Measurements from ENCODE around the gene LHFPL2.

The LHFPL2 gene

DNA sequence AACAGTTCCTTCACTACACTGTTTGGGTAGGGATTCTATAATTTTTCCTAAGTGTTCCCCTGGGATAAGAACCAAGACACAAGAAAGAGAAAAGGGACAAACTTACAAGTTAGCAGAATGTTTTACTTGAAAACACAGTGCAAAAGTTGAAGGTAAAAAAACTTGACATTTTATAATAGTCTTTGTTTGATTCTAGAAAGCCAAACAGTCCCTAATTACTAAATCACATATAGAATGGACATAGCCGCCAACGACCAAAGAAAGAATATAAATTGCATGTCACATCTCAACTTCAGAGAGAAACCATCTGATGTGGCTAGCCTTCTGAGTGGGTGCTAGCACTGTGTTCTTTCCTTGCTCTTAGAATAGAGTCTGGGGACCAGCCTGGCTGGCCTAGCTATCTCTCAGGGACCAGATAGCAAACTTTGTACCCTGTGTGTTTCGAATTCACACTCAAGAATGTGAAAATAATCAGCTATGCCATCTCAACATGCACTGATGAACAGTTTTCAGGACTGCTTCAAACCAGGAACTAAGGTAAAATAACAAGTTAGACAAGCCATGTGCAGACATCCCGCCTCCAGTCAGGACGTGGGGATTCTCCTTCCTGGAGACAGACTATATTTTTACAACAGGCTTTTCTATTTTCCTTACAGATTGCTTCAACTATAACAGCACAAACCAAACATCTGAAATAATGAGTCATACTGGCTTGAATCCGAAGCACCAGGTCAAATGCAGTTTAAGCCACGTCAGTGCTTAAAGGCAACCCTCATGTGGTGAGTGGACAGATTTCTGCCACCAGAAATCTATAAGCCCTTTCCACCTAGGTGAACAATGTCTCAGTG is 53.7 kb downstream of the LHFPL2 start:
- DNase-seq (ENCODE audit: low spot score), result no peak

DNA sequence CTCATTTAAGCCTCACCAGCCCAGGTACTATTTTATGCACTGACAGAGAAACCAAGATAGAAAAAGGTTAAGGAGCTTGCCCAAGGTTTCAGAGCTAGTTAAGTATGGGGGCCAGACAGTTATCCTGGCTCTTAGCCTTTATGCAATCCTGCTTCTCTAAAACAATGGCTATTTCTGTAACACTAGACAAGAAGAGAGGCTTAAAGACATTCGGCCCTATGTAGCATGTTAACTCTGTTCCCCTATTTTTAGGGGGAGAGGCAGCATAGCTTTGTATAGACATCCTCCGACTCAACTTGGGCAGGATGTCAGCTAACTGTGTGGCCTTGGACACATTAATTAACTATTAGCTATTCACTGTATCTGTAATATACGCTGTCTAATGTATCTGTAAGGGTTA is 54.6 kb downstream of the LHFPL2 start:
- DNase-seq (ENCODE audit: low spot score), result no peak

DNA sequence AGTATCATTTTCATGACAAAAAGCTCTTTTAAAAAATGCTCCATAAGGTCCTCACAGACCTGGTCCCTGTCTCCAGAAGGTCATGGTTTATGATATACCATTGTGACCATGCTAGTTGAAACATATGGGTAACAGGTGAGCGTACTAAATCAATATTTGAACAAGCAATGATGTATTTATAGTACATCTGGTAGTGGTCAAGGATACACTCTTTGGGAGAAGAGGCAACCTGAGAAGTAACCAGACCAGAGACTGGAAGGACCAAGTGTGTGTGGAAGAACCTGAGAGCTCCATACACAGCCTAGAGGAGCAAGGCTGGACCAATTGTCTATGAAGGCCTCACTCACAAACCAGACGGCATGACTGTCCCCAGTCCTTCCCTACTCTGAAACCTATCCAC is 55.1 kb downstream of the LHFPL2 start:
- no peak for DNase-seq (ENCODE audit: low spot score)

DNA sequence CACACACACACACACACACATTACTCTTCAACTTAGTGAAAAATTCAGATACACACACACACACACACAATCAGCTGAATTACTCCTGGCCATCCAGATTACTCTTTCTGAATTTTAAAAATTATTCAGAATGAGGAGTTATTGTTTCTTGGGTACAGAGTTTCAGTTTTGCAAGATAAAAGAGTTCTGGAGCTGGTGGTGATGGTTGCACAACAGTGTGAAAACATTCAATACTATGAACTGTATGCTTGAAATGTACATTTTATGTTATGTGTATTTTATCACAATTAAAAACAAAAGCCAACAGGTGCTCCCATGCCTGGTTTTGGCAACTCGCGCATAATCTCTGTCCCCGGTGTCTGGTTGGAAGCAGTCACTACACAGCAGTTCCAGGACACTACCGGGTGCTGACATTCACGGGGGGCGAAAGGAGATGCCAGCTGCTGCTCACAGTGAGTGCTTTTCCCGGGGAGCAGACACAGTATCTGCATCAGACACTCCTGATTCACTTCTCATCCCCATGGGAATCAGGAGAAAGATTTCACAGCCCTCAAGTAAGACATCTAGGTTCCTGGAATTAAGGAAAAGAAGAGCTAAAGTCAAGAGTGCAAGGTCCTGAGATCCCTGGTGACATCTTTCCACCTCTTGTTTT is 55.7 kb downstream of the LHFPL2 start:
- no peak for DNase-seq (ENCODE audit: low spot score)

DNA sequence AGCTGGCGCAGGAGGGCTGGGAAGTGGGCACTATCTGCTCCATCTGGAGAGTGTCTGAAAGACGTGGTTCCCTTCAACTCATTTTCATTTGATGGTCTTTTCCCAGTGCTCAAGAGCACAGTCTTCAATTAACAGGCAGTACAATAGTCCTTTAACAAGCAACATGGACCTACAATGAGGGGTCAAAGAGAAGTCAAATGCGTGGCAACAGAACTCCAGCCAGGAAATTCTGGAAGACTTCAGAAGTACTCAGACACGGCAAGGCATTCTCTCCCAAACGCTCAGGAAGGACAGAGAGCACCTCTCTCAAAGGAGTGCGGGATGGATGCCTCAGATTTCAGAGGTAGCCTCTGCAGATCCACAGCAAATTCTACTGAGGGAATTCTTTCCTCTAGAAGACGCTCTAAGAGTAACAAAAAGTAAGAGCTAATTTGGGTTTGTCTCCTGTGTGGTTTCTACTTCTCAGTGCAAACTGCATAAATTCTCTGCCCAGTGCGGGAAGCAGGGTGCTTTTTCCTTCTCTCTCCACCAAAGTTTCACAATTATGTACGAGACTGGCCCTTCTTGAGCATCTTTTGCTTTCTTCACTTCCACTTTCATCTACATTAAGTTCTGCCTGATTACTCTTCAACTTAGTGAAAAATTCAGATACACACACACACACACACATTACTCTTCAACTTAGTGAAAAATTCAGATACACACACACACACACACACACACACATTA is 56.4 kb downstream of the LHFPL2 start:
- no peak for DNase-seq (ENCODE audit: low spot score)

DNA sequence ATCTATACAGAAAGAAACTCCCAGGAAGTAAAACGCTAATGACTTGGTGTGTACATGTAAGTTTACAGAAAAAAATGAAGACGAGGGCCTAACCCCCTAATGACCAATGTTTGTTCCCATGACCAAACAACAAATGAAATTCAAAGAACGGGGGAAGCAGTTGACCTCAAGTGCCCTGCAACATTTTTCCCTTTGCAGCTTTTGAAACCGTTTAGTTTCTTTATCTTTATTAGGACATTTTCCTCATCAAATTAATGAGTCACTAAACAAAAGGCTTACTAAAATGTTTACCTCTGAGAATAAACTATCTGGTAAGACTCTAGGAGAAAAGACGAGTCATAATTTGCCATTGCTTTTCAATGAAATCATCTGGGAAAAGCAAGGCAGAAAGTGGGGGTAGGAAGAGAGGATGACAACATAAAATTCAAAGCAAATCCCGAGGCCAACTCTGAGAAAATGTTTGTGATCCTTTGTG is 57.4 kb downstream of the LHFPL2 start:
- DNase-seq (ENCODE audit: low spot score), result no peak

DNA sequence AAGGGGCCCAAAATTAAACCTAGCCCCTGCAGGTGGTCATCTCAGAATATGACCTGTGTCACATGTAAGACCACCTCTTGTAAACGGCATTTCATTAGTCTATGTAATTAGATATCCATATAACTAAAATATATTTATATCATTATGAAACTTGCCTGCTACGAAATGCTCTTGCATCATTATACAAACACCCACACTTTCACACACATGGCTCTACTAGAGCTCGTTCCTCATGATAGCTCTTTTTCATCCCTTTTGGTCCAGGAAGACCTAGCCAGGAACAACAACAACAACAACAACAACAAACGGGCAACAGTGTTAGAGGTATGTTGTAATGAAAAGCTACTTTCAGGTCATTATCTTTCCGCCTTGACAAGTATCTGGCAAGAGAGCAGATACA is 58.6 kb downstream of the LHFPL2 start:
- DNase-seq (ENCODE audit: low spot score), result no peak

DNA sequence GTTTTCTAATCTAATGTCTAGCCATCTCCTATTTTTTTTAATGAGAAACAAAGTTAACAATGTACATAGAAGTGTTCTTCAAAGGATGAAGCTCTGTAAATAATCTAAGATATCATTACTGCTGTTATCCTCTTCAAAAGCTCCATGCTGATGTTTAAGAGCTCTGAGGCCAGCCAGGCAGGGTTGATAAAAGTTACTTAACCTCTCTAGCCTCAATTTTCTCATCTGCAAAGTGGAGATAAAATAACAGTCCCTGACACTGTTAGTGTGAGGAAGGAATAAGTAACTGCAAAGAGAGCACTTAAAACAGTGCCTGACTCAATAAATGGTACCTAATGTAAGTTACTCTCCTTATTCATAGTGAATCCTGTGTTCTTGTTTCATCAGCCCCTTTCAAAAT is 60.1 kb downstream of the LHFPL2 start:
- no peak for DNase-seq (ENCODE audit: low spot score)

DNA sequence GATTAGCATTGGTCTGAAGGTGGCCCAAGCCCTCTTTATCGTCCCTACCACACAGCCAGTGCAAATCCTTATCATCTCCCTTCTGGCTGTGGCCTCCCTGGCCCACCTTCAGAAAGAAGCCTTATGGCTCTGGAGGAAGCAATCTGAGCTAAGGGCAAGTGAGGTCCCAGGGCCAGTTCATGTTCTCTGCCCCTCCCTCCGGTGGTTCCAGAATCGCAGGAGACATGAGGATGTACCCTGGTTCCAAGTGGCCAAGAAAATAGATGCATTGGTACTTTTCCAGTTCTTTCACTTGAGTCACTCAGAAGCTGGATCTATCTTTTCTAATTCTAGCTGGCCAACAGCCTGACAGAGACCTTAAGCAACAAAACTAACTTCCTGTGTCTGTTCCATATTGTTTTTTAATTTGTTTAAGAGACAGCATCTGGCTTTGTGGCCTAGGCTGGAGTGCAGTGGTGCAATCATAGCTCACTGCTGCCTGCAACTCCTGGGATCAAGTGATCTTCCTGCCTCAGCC is 60.7 kb downstream of the LHFPL2 start:
- DNase-seq (ENCODE audit: low spot score), result no peak

DNA sequence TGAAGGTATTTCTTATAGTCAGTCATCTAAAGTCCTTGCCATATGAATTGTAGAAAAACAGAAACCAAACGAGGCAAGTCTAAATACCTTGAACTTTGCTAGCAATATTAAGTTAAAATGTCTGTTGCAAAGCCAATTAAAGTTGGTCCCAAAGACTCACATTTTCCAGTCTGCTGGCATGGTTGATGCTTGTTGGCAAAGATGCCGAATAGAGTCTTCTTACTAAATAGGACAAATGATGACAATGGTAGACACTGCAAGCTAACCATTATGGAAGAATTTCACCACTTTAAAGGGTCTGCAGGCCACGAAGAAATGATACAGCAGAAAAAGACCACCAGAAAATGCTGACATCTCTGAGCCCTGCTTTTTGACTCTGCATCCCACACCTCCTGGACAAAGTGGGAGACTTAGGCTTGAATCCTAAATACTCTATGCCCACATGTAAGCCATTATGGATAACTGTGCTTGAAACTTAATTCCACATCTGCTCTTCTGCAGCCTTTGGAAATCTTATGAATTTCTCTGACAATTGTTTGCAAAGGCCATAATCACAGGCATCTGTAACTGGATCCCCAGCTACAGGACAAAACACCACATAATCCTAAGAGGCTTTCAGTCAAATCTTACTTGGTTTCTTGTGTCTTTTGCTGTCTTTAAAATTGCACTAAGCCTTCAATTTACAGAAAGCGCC is 61.3 kb downstream of the LHFPL2 start:
- no peak for DNase-seq (ENCODE audit: low spot score)

DNA sequence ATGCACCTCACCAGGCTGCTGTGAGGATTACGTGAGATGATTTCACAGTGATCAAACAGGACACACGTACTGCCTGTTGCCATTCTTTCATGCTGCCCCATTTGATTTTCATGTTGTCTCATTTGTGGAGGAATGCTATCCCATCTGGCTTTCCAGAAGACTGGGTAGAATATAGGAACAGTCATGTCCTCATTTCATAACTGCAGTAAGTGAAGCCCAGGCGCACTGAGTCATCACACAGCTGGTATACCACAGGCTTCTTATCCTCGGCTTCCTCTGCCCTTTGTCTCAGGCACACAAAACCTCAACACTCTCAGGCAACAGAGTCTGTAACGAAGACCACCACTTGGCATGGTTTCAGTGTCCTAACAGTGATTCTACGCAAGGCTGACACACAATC is 62.3 kb downstream of the LHFPL2 start:
- DNase-seq (ENCODE audit: low spot score), result no peak

DNA sequence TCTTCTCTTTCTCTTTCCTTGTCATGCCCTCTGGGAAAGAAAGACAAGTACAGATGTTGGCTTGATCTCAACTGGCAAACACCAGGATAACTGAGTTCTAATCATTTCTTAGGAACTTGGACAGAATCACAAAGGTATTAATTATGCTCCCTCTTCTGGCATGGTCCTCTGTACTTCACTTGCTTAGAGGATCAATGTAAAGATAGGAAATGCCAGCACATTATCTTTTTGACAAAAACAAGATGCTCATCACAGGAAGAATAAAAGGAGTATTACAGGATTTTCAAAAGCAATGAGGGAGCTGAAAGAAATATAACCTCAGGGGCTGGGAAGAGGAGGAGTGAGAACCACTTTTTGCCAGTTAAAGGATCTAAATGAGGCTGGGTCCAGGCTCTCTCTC is 70.6 kb downstream of the LHFPL2 start:
- DNase-seq (ENCODE audit: low spot score), result no peak

DNA sequence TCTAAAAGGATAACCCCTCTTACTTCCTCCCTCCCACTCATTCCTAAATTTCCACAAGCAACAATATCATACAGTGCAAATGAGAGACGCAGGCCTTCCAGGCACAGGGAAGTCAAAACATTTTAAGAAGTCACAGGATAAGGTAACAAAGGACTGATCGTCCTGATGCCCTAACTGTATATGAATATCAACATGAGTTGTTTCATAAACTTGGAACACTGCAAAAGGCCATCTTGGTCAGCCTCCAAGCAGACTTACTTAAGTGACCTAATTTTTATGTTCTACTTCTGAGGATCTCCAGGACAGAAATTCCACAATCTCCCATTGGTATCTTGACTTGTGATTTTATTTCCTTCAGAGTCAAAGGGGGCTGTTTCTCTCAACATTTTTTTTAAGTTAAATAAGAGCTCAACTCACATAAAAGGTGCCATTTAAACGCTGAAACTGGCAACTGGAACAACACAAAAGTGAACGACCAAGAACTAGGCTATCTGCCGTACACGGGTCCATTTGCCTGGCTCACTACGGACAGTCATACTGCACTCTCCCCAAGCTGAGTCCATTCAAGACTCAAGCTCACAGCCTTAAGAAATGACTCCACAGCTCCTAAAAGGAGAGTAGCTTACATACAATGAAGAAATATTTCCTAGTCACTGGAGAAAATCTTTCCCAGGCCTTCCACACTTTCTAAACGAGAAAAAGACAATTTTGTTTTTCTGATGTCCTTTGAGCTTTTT is 71.3 kb downstream of the LHFPL2 start:
- no peak for DNase-seq (ENCODE audit: low spot score)

DNA sequence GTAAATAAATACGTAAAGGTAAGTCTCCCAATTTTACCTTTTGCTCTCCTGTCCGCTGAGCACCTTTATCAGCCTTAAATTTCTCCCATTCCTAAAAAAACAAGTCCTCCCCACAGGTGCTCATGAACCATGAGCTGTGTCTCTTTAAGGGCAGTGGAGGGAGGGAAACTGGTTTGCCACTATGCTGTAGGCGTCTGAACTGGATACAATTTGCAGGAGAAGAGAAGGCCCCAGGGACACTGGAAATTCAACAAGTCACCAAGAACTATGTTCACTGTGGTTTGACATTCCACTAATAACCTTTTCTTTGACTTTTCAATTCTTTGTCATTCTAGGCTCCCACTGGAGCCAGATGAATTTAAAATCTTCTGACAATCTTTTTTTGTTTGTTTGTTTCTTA is 72.2 kb downstream of the LHFPL2 start:
- DNase-seq (ENCODE audit: low spot score), result no peak

DNA sequence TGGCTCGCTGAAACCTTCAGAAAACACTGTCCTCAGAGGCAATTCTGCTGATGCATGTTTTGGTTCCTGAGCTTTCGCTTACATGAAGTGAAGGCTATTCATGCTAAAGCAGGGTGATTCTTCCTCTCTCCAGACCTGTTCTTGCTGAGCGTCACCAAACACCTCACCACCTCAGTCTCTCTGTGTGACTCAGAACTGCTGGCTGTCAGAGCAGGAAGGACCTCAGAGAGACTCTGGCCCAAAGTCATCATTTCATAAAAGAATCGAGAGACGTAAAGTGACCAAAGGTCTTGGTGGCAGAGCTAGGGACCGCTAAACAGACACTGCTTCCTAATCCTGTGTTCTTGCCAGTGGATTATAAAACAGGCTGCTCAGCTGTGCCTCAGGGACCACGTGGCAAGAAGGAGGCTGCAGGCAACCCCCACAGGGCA is 73.8 kb downstream of the LHFPL2 start:
- DNase-seq (ENCODE audit: low spot score), result no peak

DNA sequence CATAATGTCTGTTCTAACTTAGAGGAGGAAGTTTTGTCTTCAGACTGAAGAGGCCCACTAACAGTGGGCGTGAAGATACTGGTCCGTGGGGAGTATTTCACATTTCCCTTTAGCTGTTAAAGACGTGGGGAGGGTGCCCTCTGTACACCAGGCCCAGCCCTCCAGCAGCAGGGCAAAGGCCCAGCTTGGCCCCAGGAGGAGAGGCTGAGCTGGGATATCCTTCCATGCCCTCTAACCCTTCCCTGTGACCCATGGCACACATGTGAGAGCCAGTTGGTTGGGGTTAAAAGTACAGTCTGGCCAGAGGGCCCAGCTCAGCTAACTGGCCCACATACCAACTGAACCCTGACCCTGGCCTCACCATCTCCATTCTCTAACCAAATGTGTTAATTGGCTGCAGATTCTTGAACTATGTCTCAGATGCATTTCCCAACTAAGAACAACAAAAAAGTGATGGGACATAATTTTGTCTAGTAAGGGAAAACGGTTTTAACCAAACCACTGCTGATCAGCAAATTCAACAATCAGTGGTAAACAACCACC is 74.4 kb downstream of the LHFPL2 start:
- DNase-seq (ENCODE audit: low spot score), result no peak

DNA sequence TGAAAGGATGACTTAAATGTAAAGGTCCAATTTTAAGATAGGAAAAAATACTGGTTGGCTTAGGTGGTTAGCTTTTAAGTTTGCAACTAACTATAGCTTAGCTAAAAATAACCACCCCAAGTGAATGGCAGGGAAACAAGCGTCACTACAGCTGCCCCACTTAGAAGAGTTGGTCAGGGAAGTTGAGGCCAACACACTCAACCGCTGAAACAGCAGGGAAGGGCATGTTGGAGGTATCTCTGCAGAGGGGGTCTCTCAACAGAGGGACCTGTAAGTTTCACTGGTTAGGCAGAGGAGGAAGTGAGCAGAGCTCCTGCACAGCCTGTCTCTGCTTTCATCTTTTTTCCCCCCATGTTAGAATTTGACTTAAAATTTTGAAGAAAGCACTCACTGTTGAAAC is 75.3 kb downstream of the LHFPL2 start:
- DNase-seq (ENCODE audit: low spot score), result peak; percentile 6

DNA sequence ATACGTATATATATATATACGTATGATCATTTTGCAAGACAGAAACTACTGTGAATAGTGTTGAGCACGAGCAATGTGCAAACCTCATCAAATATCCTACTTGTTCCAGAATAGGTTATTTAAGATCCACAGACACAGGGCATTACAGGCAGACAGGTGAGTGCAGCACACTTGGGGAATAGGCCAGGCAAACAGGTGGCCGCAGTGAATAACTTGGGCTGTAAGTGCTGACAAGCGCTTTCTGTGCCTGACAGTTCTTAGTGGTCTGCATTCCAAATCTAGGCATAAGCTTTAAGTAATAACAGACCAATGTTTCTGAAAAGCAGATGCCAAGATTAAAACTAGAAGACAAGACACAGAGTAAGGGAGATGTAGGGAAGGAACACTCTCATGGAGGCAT is 77.9 kb downstream of the LHFPL2 start:
- DNase-seq (ENCODE audit: low spot score), result no peak

DNA sequence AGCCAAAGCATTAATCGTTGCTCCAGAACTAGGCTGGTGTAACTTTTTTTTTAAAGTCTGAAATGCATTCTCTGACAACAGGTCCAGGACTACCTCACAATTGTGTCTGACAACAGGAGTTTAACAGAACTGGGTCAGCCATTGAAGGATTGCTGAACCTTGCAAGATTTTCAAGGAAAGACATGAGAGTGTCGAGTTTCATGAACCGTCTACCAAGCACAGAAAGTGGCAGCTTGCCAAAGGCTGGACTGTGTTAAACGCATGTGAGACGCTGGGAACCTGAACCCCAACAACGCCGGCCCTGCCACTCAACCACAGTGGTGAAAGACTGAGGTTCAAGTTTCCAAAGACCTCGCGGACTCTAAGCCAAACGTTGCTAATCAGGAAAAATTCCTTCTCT is 79.1 kb downstream of the LHFPL2 start:
- no peak for DNase-seq (ENCODE audit: low spot score)

DNA sequence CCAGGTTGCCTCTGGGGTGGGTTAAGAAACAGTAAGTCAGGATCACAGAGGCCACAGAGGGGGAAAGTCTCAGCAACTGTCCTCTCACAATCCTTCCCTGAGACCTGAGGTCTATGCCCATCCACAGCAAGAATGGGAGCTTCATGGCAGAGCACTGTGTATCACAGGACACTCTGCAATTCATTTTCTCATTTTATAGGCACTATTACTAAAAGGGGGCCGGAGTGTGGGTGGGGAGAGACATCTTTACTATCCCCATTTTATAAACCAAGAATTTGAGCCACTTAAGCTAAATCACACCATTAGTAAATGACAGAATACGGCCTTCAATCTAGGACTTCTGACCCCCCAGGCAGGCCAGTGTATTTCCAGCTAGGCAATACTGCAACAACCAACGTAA is 79.9 kb downstream of the LHFPL2 start:
- no peak for DNase-seq (ENCODE audit: low spot score)

DNA sequence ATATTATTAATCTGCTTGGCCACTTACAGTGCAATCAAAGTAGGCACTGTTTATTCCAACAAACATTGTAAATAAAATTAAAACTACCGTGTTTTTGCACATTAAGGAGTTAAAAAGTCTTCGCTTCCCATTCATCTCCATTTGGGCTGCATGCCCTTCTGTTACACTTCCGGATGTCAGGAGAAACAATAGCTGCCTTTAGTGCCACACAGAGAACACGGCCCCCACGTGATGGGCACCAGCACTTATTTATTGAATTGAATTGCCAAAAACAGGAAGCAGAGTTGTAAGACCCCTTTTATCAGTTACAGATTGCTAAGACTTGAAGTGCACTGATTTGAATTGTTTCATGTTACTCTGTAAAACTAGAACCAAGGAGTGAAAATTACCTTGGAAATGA is 80.4 kb downstream of the LHFPL2 start:
- no peak for DNase-seq (ENCODE audit: low spot score)
